Measurements from ENCODE around the gene CBS.

GRCh38 chr21:43031121-43031619 is 44.5 kb downstream of the CBS start:
- TF ChIP-seq, protein P1, sequence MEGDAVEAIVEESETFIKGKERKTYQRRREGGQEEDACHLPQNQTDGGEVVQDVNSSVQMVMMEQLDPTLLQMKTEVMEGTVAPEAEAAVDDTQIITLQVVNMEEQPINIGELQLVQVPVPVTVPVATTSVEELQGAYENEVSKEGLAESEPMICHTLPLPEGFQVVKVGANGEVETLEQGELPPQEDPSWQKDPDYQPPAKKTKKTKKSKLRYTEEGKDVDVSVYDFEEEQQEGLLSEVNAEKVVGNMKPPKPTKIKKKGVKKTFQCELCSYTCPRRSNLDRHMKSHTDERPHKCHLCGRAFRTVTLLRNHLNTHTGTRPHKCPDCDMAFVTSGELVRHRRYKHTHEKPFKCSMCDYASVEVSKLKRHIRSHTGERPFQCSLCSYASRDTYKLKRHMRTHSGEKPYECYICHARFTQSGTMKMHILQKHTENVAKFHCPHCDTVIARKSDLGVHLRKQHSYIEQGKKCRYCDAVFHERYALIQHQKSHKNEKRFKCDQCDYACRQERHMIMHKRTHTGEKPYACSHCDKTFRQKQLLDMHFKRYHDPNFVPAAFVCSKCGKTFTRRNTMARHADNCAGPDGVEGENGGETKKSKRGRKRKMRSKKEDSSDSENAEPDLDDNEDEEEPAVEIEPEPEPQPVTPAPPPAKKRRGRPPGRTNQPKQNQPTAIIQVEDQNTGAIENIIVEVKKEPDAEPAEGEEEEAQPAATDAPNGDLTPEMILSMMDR (IDR thresholded peaks at IDR 0.05): no peak
- TF ChIP-seq POLR2A (IDR thresholded peaks at IDR 0.05): no peak

Data from lower leg skin (tissue), 3 donors.